ENCODE measurements around the gene LY6G6D. TPM values are rescaled to one million over a fixed set of nuclear protein-coding genes. Genes with fewer than 3 reads are reported as not detected.

LY6G6D gene
- total RNA-seq, 1 experiment from 2014 or later, result not detected

GRCh38 chr6:31736021-31736767, 21.0 kb downstream of the LY6G6D start, which contains the start of gene CLIC1:
Gene CLIC1, minus strand, starts transcription at chr6:31736530. Its CDS starts 230 bp downstream, at chr6:31736300.
- DNase-seq (ENCODE audit: low spot score), result peak; percentile 86

GRCh38 chr6:31736768-31737314, 21.7 kb downstream of the LY6G6D start:
- DNase-seq (ENCODE audit: low spot score), result no peak

GRCh38 chr6:31737315-31737990, 22.3 kb downstream of the LY6G6D start:
- DNase-seq (ENCODE audit: low spot score), result peak; percentile 82

- peak; percentile 96 for DNase-seq (ENCODE audit: low spot score)
Measured at GRCh38 chr6:31737991-31738979, 23.1 kb downstream of the LY6G6D start.

GRCh38 chr6:31739639-31740396, 24.7 kb downstream of the LY6G6D start, which contains the start of gene MSH5:
Gene MSH5, plus strand, starts transcription at chr6:31740005. Its CDS starts 462 bp downstream, at chr6:31740467.
- DNase-seq (ENCODE audit: low spot score), result peak; percentile 99

GRCh38 chr6:31740397-31741223, 25.5 kb downstream of the LY6G6D start:
- peak; percentile 32 for DNase-seq (ENCODE audit: low spot score)

GRCh38 chr6:31741815-31742214, 26.7 kb downstream of the LY6G6D start:
- DNase-seq (ENCODE audit: low spot score), result no peak

GRCh38 chr6:31742894-31743293, 27.7 kb downstream of the LY6G6D start:
- no peak for DNase-seq (ENCODE audit: low spot score)

GRCh38 chr6:31744422-31744821, 29.3 kb downstream of the LY6G6D start:
- DNase-seq (ENCODE audit: low spot score), result no peak

- no peak for DNase-seq (ENCODE audit: low spot score)
Measured at GRCh38 chr6:31749301-31750036, 34.3 kb downstream of the LY6G6D start.

- DNase-seq (ENCODE audit: low spot score), result no peak
Measured at GRCh38 chr6:31750411-31751022, 35.4 kb downstream of the LY6G6D start.

- DNase-seq (ENCODE audit: low spot score), result no peak
Measured at GRCh38 chr6:31752739-31753319, 37.7 kb downstream of the LY6G6D start.

- no peak for DNase-seq (ENCODE audit: low spot score)
Measured at GRCh38 chr6:31758281-31758680, 43.1 kb downstream of the LY6G6D start.

GRCh38 chr6:31760790-31761189, 45.6 kb downstream of the LY6G6D start:
- DNase-seq (ENCODE audit: low spot score), result no peak

- no peak for DNase-seq (ENCODE audit: low spot score)
Measured at GRCh38 chr6:31761343-31761742, 46.2 kb downstream of the LY6G6D start.

GRCh38 chr6:31762356-31762755, 47.2 kb downstream of the LY6G6D start, which contains the start of gene SAPCD1:
Gene SAPCD1, plus strand, starts transcription at chr6:31762656. Its CDS starts 399 bp downstream, at chr6:31763055.
- DNase-seq (ENCODE audit: low spot score), result no peak

- no peak for DNase-seq (ENCODE audit: low spot score)
Measured at GRCh38 chr6:31762878-31763618, 47.9 kb downstream of the LY6G6D start.
